IPS DF 4.7 (cell line): ENCODE measurements around the gene SLC12A9.

Experiments used
- DNase-seq: peaks from one replicate; pipeline ENCODE4 v3.0.0-alpha.2; 2013; ENCODE audit warnings: low spot score; ENCODE audit errors: extremely low read depth

The SLC12A9 gene

GRCh38 chr7:100860702-100861615, 8.4 kb downstream of the SLC12A9 start:
- DNase-seq: no peak

- no peak for DNase-seq
Observed at GRCh38 chr7:100861616-100861985, 9.1 kb downstream of the SLC12A9 start.

- DNase-seq: no peak
Observed at GRCh38 chr7:100863406-100863950, 11.0 kb downstream of the SLC12A9 start.

GRCh38 chr7:100864263-100864845, 11.8 kb downstream of the SLC12A9 start:
- no peak for DNase-seq

GRCh38 chr7:100865372-100865911, 12.9 kb downstream of the SLC12A9 start:
- DNase-seq: no peak

GRCh38 chr7:100865938-100866728, 13.6 kb downstream of the SLC12A9 start:
- DNase-seq: no peak

GRCh38 chr7:100866729-100867039, 14.2 kb downstream of the SLC12A9 start:
- no peak for DNase-seq

- DNase-seq: no peak
Observed at GRCh38 chr7:100867040-100867775, 14.7 kb downstream of the SLC12A9 start, which contains the start of gene TRIP6. TRIP6 (plus strand) TSS chr7:100867387; CDS start chr7:100867498, 111 bp downstream.

GRCh38 chr7:100867776-100868485, 15.4 kb downstream of the SLC12A9 start:
- DNase-seq: no peak

- no peak for DNase-seq
Observed at GRCh38 chr7:100873599-100874299, 21.2 kb downstream of the SLC12A9 start.

- no peak for DNase-seq
Observed at GRCh38 chr7:100874300-100874576, 21.7 kb downstream of the SLC12A9 start.

- no peak for DNase-seq
Observed at GRCh38 chr7:100874577-100875355, 22.3 kb downstream of the SLC12A9 start, which contains the start of gene SRRT. SRRT (plus strand) TSS chr7:100875103; CDS start chr7:100875591, 488 bp downstream.

- DNase-seq: no peak
Observed at GRCh38 chr7:100875356-100875751, 22.8 kb downstream of the SLC12A9 start.

GRCh38 chr7:100878013-100878412, 25.5 kb downstream of the SLC12A9 start:
- DNase-seq: no peak

GRCh38 chr7:100878685-100879084, 26.2 kb downstream of the SLC12A9 start:
- no peak for DNase-seq

GRCh38 chr7:100879685-100880261, 27.3 kb downstream of the SLC12A9 start:
- DNase-seq: no peak

- no peak for DNase-seq
Observed at GRCh38 chr7:100880645-100881044, 28.1 kb downstream of the SLC12A9 start.

GRCh38 chr7:100881136-100881535, 28.6 kb downstream of the SLC12A9 start:
- no peak for DNase-seq

GRCh38 chr7:100882201-100882600, 29.7 kb downstream of the SLC12A9 start:
- DNase-seq: no peak
